ENCODE data around the gene BBS9. TPM values are rescaled to one million over a fixed set of nuclear protein-coding genes. Genes with fewer than 3 reads are reported as not detected.

Gene BBS9
- total and polyA plus RNA-seq, 2 of the 4 experiments (the other 2 are of a cell fraction): 7.9 to 9.5 TPM

- H3K9ac ChIP-seq (ENCODE audit: low read depth, low read length): no peak overlapping the region
- H4K20me1 ChIP-seq (ENCODE audit: insufficient read depth, low read length): no peaks in the 10 kb centered on the region
- no peak overlapping the region for H3K18ac ChIP-seq (ENCODE audit: low read depth, low read length)
- ChIA-PET POLR2A (ENCODE audit: unreplicated experiment) (no interaction called here), CTCF (no interaction called here)
- no peak overlapping the region for H3K14ac ChIP-seq (replicated peaks; ENCODE audit: low read depth, low read length)
- TF ChIP-seq MXI1 (IDR thresholded peaks at IDR 0.05; ENCODE audit: borderline replicate concordance, low read depth, low read length) (no peak), ELK1 (IDR thresholded peaks at IDR 0.05; ENCODE audit: borderline replicate concordance, low read depth, low read length) (no peak), MAZ (IDR thresholded peaks at IDR 0.05; ENCODE audit: borderline replicate concordance, low read depth, low read length) (no peak), RFX5 (IDR thresholded peaks at IDR 0.05; ENCODE audit: low read depth, low read length) (peak; percentile 39; the same call in 1 of the 2 replicates)
- ATAC-seq (ENCODE audit: low read depth): no peak
- in situ Hi-C loops (cut with MboI; ENCODE audit: low sequenced_read_pairs): no loop called here
- H2AK9ac ChIP-seq (replicated peaks; ENCODE audit: low read depth, low read length, poor library complexity): no peak overlapping the region
- H3K27me3 ChIP-seq (ENCODE audit: control insufficient read depth, insufficient read depth, low read length): no peaks in the 10 kb centered on the region
- H2AFZ ChIP-seq (replicated peaks; ENCODE audit: low read length, poor library complexity): no peak overlapping the region
- DNase-seq: no peak
- H3K36me3 ChIP-seq (ENCODE audit: control insufficient read depth, insufficient read depth, low read length): no peaks in the 10 kb centered on the region
- H3K9me1 ChIP-seq (ENCODE audit: insufficient read depth, low read length): no peaks in the 10 kb centered on the region; the same call in 1 of the 2 replicates
- no peak overlapping the region for H4K5ac ChIP-seq (ENCODE audit: low read depth, low read length)
- H3K23ac ChIP-seq (ENCODE audit: low read depth, low read length): no peak overlapping the region
- BruUV-seq (replicated peaks): no TSS peak
- H2BK20ac ChIP-seq (ENCODE audit: low read depth, low read length): no peak overlapping the region
- no peak overlapping the region for H2BK15ac ChIP-seq (ENCODE audit: low read depth, low read length)
- H3K4me3 ChIP-seq (ENCODE audit: insufficient read depth, low read depth, low read length): no peak overlapping the region
- H3K27ac ChIP-seq (ENCODE audit: insufficient read depth, low read length): no peak overlapping the region
- H3K9me3 ChIP-seq (ENCODE audit: control insufficient read depth, insufficient read depth, low read length): no peaks in the 10 kb centered on the region
- no peak overlapping the region for H4K91ac ChIP-seq (ENCODE audit: insufficient read depth, low read depth, low read length)
- no peak overlapping the region for H3K56ac ChIP-seq (ENCODE audit: extremely low read depth, insufficient read depth, low read length)
- no peak overlapping the region for H2AK5ac ChIP-seq (ENCODE audit: low read depth, low read length)
- dilution Hi-C loops (cut with HindIII; ENCODE audit: low sequenced_read_pairs, unreplicated experiment): no loop called here
- no peak overlapping the region for H3K4me2 ChIP-seq (ENCODE audit: low read depth, low read length)
- H4K8ac ChIP-seq (ENCODE audit: low read depth in 2 of 2, low read length in 2 of 2): no peak overlapping the region
- no peak overlapping the region for H2BK120ac ChIP-seq (ENCODE audit: low read depth, low read length)
- WGBS, 2 experiments (ENCODE audit: extremely low coverage in 2 of 2, insufficient read length in 1 of 2): no CpG with 5 or more reads among the region's 1 CpG
- H3K4me1 ChIP-seq (ENCODE audit: control insufficient read depth, insufficient read depth, low read length): no peaks in the 10 kb centered on the region
- no peaks in the 10 kb centered on the region; a peak in 1 of 4 replicates for H3K79me1 ChIP-seq (ENCODE audit: low read depth in 1 of 2, low read length in 2 of 2)
- intact Hi-C loops (cut with micrococcal nuclease): no loop called here
- H3K4ac ChIP-seq (ENCODE audit: low read depth, low read length): no peak overlapping the region
- no peak overlapping the region for H2BK5ac ChIP-seq (ENCODE audit: low read depth, low read length, poor library complexity, severe bottlenecking)
These were observed 92.0 kb downstream of the BBS9 start for GRCh38 chr7:33221390-33221789.
